GM19023 (cell line): ENCODE measurements around the gene ZNF488.

Experiments
- ATAC-seq: cut with Tn5 transposase; IDR thresholded peaks from one replicate; pipeline ENCODE4 v1.9.1; 2021; ENCODE audit warnings: mild to moderate bottlenecking, moderate library complexity; ENCODE audit not compliant: unreplicated experiment

Gene ZNF488

GRCh38 chr10:47332371-47332770 lies 51.7 kb downstream of the ZNF488 start:
- ATAC-seq, result no peak

- no peak for ATAC-seq
Measured at GRCh38 chr10:47331954-47332353, 52.1 kb downstream of the ZNF488 start.

GRCh38 chr10:47331491-47331890 lies 52.6 kb downstream of the ZNF488 start:
- ATAC-seq, result no peak

GRCh38 chr10:47330804-47331203 lies 53.3 kb downstream of the ZNF488 start:
- ATAC-seq, result no peak

GRCh38 chr10:47330366-47330765 lies 53.7 kb downstream of the ZNF488 start:
- ATAC-seq, result no peak

GRCh38 chr10:47329855-47330254 lies 54.2 kb downstream of the ZNF488 start:
- no peak for ATAC-seq

GRCh38 chr10:47326927-47327330 lies 57.2 kb downstream of the ZNF488 start:
- no peak for ATAC-seq

- no peak for ATAC-seq
Measured at GRCh38 chr10:47326306-47326926, 57.7 kb downstream of the ZNF488 start.

GRCh38 chr10:47325303-47326291 lies 58.5 kb downstream of the ZNF488 start:
- no peak for ATAC-seq

- no peak for ATAC-seq
Measured at GRCh38 chr10:47323636-47324296, 60.3 kb downstream of the ZNF488 start.

GRCh38 chr10:47323087-47323486 lies 61.0 kb downstream of the ZNF488 start:
- ATAC-seq, result no peak

- no peak for ATAC-seq
Measured at GRCh38 chr10:47322300-47323061, 61.6 kb downstream of the ZNF488 start, which contains the start of gene GDF2. TSS of gene GDF2 (plus strand) at chr10:47322454. CDS start at chr10:47322669, 215 bp downstream.

- no peak for ATAC-seq
Measured at GRCh38 chr10:47321521-47322195, 62.4 kb downstream of the ZNF488 start.

GRCh38 chr10:47320812-47321211 lies 63.3 kb downstream of the ZNF488 start:
- no peak for ATAC-seq

- no peak for ATAC-seq
Measured at GRCh38 chr10:47319784-47320183, 64.3 kb downstream of the ZNF488 start.

GRCh38 chr10:47318706-47319105 lies 65.4 kb downstream of the ZNF488 start:
- no peak for ATAC-seq

GRCh38 chr10:47317251-47317650 lies 66.8 kb downstream of the ZNF488 start:
- ATAC-seq, result no peak

- ATAC-seq, result no peak
Measured at GRCh38 chr10:47316131-47316530, 68.0 kb downstream of the ZNF488 start.
